Tibial nerve (tissue), 4 donors: ENCODE measurements around the gene RANBP10. TPM values are rescaled to one million over a fixed set of nuclear protein-coding genes. Genes with fewer than 3 reads are reported as not detected.

Source experiments
- DNase-seq, 2 donors: peaks; one replicate each; pipeline ENCODE4 v3.0.0-alpha.2; 2019; ENCODE audit warnings: low spot score in 2 of 2
- H3K27ac ChIP-seq, 4 donors: fragments of 200-600 bp; sonication (generic) in 3 of 4; one replicate each; pipeline ENCODE4 v1.5.1; 2017 to 2019; ENCODE audit warnings: mild to moderate bottlenecking in 1 of 4
- H3K27me3 ChIP-seq, 2 donors: fragments of 200-600 bp; sonication (generic) in 1 of 2; one replicate each; pipeline versions ENCODE4 v1.5.1 to v1.6.0; 2017 to 2019
- H3K36me3 ChIP-seq, 3 donors: fragments of 200-600 bp; sonication (generic); one replicate each; pipeline ENCODE4 v1.5.1; 2018 to 2019
- H3K4me1 ChIP-seq, 4 donors: fragments of 200-600 bp; sonication (generic) in 3 of 4; one replicate each; pipeline ENCODE4 v1.5.1; 2017 to 2019
- H3K4me3 ChIP-seq, 4 donors: fragments of 200-600 bp; sonication (generic) in 3 of 4; one replicate each; pipeline ENCODE4 v1.5.1; 2017 to 2019; ENCODE audit warnings: mild to moderate bottlenecking in 1 of 4, moderate library complexity in 1 of 4
- H3K9me3 ChIP-seq, 4 donors: fragments of 200-600 bp; sonication (generic) in 3 of 4; one replicate each; pipeline ENCODE4 v1.5.1; 2017 to 2019
- EP300 ChIP-seq, 2 donors: sonication (generic); formaldehyde crosslinking; IDR thresholded peaks; one replicate each; pipeline ENCODE4 v1.6.1; 2017; ENCODE audit warnings: antibody characterized with exemption in 2 of 2, mild to moderate bottlenecking in 1 of 2
- POLR2A ChIP-seq, 2 donors: fragments of 450-650 bp; IDR thresholded peaks; one replicate each; pipeline ENCODE4 v1.6.1; 2017; ENCODE audit warnings: antibody characterized with exemption in 2 of 2, mild to moderate bottlenecking in 2 of 2, moderate library complexity in 2 of 2
- WGBS, 2 donors: methylation state at CpG; one replicate each; pipeline ENCODE4 v1.1.5; 2018; 5-methylcytosine and 5-hydroxymethylcytosine counted together
- total RNA-seq, 4 donors: library from RNA; depleted of rRNA; stranded (reverse); fragments of >200 nt; gene quantifications; one replicate each; pipeline ENCODE4 v1.1.0, GENCODE V29; 2016
- TF ChIP-seq, protein P1 (sequence below), 5 experiments: fragments of 200-600 bp in 3 of 5; fragments of 450-650 bp in 2 of 5; sonication (generic) in 3 of 5; IDR thresholded peaks; one replicate each; pipeline ENCODE4 v1.5.1; 2016 to 2019; ENCODE audit warnings: antibody characterized with exemption in 5 of 5, mild to moderate bottlenecking in 3 of 5, moderate library complexity in 2 of 5

Gene RANBP10
- total RNA-seq, 4 donors from 2014 or later = 8.1 to 19.5 (median 12.0) TPM

- Histone ChIP-seq H3K36me3 (peaks cover 0 to 19% (median 0%) of the 10 kb centered on the region in 3 donors), H3K9me3 (no peaks in the 10 kb centered on the region), H3K27ac (peak overlapping the region in 3 of 4 donors; percentile 67 to 90 (median 80)), H3K27me3 (no peaks in the 10 kb centered on the region), H3K4me1 (peaks cover 0 to 28% (median 14%) of the 10 kb centered on the region in 4 donors), H3K4me3 (peak overlapping the region; percentile 47 to 100 (median 94))
- no peak for TF ChIP-seq POLR2A (IDR thresholded peaks at IDR 0.05)
- TF ChIP-seq, protein P1, sequence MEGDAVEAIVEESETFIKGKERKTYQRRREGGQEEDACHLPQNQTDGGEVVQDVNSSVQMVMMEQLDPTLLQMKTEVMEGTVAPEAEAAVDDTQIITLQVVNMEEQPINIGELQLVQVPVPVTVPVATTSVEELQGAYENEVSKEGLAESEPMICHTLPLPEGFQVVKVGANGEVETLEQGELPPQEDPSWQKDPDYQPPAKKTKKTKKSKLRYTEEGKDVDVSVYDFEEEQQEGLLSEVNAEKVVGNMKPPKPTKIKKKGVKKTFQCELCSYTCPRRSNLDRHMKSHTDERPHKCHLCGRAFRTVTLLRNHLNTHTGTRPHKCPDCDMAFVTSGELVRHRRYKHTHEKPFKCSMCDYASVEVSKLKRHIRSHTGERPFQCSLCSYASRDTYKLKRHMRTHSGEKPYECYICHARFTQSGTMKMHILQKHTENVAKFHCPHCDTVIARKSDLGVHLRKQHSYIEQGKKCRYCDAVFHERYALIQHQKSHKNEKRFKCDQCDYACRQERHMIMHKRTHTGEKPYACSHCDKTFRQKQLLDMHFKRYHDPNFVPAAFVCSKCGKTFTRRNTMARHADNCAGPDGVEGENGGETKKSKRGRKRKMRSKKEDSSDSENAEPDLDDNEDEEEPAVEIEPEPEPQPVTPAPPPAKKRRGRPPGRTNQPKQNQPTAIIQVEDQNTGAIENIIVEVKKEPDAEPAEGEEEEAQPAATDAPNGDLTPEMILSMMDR (IDR thresholded peaks at IDR 0.05) = peak in 2 of 5 experiments; percentile 15 to 16
- DNase-seq = no peak
- WGBS, 2 donors = 32 to 41% methylated on average over 17 to 23 of the region's 24 CpGs
These were observed 855 bp upstream of the RANBP10 start for GRCh38 chr16:67807148-67807682.

DNA sequence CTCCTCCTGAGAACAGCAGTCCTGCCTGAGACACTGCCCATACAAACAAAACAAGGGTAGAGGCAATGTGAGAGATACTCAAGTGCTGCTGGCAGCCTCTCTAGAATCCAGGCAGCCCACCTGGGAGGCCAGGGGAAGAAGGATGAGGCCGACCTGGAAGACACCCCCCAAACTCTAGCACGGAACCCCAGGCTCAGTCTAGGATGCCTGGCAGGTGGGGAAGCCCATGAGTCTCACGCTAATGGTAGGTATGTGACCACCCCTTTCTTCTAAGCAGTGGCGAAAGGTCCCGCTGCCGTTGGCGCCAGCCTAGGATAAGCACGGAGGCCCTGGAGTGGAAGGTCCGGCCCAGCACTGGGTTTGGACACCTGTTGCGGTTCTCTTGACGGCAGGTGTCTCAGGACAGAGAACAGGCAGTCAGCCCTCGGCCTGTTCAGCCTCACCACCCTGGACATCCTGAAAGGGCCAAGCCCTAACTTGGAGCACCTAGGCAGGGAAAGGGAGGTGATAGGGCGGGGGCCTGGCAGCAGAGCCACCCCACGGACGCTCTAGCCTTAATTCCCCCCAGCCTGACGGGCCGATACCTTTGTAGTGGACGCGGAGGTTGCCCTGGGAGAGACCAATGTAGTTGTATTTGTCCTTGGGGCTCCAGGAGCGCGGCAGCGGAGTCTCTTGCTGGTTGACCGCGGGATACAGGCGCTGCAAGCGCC, 487 bp downstream of the RANBP10 start:
- H3K27ac ChIP-seq = peak overlapping the region; percentile 62 to 92 (median 86)
- TF ChIP-seq, protein P1 (IDR thresholded peaks at IDR 0.05) = no peak
- TF ChIP-seq POLR2A (IDR thresholded peaks at IDR 0.05) = no peak
- no peak for TF ChIP-seq EP300 (IDR thresholded peaks at IDR 0.05)
- H3K4me1 ChIP-seq = peaks cover 0 to 34% (median 16%) of the 10 kb centered on the region in 4 donors
- no peaks in the 10 kb centered on the region for H3K9me3 ChIP-seq
- WGBS, 2 donors = 2% methylated on average over 8 to 16 of the region's 26 CpGs
- no peaks in the 10 kb centered on the region for H3K27me3 ChIP-seq
- peaks cover 0 to 31% (median 0%) of the 10 kb centered on the region in 3 donors for H3K36me3 ChIP-seq
- DNase-seq = no peak
- H3K4me3 ChIP-seq = peak overlapping the region; percentile 85 to 100 (median 94)

- peaks cover 0 to 41% (median 16%) of the 10 kb centered on the region in 4 donors for H3K4me1 ChIP-seq
- peak overlapping the region in 3 of 4 donors; percentile 85 to 100 (median 92) for H3K4me3 ChIP-seq
- H3K27ac ChIP-seq = peak overlapping the region in 1 of 4 donors; percentile 92
These were observed 1.4 kb downstream of the RANBP10 start for GRCh38 chr16:67804853-67805542.

DNA sequence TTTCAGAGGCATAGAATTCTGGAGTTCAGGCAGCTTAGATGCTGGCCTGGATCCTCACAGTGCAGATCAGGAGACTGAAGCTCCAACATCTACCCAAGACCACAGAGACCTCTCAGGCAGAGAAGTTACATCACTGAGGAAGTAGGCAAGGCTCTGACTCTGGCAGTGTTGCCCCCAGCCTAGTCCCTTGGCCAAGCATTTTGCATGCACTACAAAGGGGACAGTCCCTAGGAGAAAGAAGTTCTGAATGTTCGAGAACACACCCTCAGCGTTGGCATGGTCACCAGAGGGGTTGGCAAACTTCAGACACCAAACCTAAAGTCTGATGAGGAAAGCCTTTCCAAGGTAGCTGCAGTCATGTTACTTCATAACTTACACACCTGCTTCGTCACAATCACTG, 2.5 kb downstream of the RANBP10 start:
- H3K36me3 ChIP-seq = peaks cover 0 to 43% (median 0%) of the 10 kb centered on the region in 3 donors
- TF ChIP-seq, protein P1 (IDR thresholded peaks at IDR 0.05) = no peak
- no peak for TF ChIP-seq POLR2A (IDR thresholded peaks at IDR 0.05)
- TF ChIP-seq EP300 (IDR thresholded peaks at IDR 0.05) = no peak
- no peaks in the 10 kb centered on the region for H3K9me3 ChIP-seq
- H3K27ac ChIP-seq = no peak overlapping the region
- no peak for DNase-seq
- H3K4me3 ChIP-seq = no peak overlapping the region
- peaks cover 0 to 44% (median 16%) of the 10 kb centered on the region in 4 donors for H3K4me1 ChIP-seq
- H3K27me3 ChIP-seq = no peaks in the 10 kb centered on the region
- 84 to 88% methylated on average over 3 of the region's 3 CpGs for WGBS, 2 donors

More at GRCh38 chr16:67804853-67805542, 1.4 kb downstream of the RANBP10 start:
- H3K36me3 ChIP-seq = peaks cover 0 to 40% (median 0%) of the 10 kb centered on the region in 3 donors
- H3K27me3 ChIP-seq = no peaks in the 10 kb centered on the region
- DNase-seq = no peak
- no peaks in the 10 kb centered on the region for H3K9me3 ChIP-seq
- TF ChIP-seq, protein P1 (IDR thresholded peaks at IDR 0.05) = no peak
- no peak for TF ChIP-seq POLR2A (IDR thresholded peaks at IDR 0.05)
- 80 to 85% methylated on average over 4 of the region's 4 CpGs for WGBS, 2 donors
